Measurements from ENCODE around the gene EPS8L1. TPM values are rescaled to one million over a fixed set of nuclear protein-coding genes. Genes with fewer than 3 reads are reported as not detected.
A peak's percentile ranks its signal among the peaks of the same experiment; 100 is the strongest.

Gene EPS8L1
- total RNA-seq, 1 donor from 2014 or later = 0.88 TPM

- DNase-seq = peak; percentile 99
- TF ChIP-seq CTCF (IDR thresholded peaks at IDR 0.05; ENCODE audit: borderline replicate concordance) = no peak
- Histone ChIP-seq H3K4me1 (peaks cover 55% of the 10 kb centered on the region), H3K4me3 (peak overlapping the region; percentile 98), H3K9me3 (replicated peaks) (no peaks in the 10 kb centered on the region), H3K27ac (replicated peaks) (peak overlapping the region; percentile 95), H3K36me3 (no peaks in the 10 kb centered on the region), H3K27me3 (ENCODE audit: low read depth) (no peaks in the 10 kb centered on the region)
- intact Hi-C loops (cut with micrococcal nuclease) = no loop called here
These were observed 42.2 kb downstream of the EPS8L1 start for GRCh38 chr19:55117663-55118391.

GRCh38 chr19:55118401-55118991, 42.8 kb downstream of the EPS8L1 start:
- peak; percentile 65 for DNase-seq
- Histone ChIP-seq H3K36me3 (no peaks in the 10 kb centered on the region), H3K27ac (replicated peaks) (peak overlapping the region; percentile 95), H3K9me3 (replicated peaks) (no peaks in the 10 kb centered on the region), H3K4me1 (peaks cover 48% of the 10 kb centered on the region), H3K27me3 (ENCODE audit: low read depth) (no peaks in the 10 kb centered on the region), H3K4me3 (peak overlapping the region; percentile 98)
- TF ChIP-seq CTCF (IDR thresholded peaks at IDR 0.05; ENCODE audit: borderline replicate concordance) = no peak
- intact Hi-C loops (cut with micrococcal nuclease) = no loop called here

DNA sequence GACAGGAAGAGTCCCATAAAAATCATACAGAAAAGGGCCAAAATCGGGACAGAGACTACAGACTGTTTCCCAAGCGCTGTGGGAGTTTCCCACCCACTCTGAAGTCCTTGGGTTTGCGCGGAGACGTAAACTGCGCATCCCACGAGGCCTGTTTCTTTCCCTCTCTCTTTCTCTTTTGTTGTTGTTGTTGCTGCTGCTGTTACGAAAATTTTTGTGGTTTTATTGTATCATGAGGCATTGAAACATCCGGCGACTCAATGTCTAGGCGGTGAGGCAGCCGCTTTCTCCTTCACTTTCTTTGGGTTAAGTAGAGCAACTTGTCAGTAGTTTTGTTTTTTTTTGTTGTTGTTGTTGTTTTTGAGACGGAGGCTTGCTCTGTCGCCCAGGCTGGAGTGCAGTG, 43.4 kb downstream of the EPS8L1 start:
- H3K27me3 ChIP-seq (ENCODE audit: low read depth) = no peaks in the 10 kb centered on the region
- no peak for TF ChIP-seq CTCF (IDR thresholded peaks at IDR 0.05; ENCODE audit: borderline replicate concordance)
- H3K27ac ChIP-seq (replicated peaks) = peak overlapping the region; percentile 95
- DNase-seq = no peak
- peak overlapping the region; percentile 98 for H3K4me3 ChIP-seq
- no peaks in the 10 kb centered on the region for H3K36me3 ChIP-seq
- peaks cover 42% of the 10 kb centered on the region for H3K4me1 ChIP-seq
- intact Hi-C loops (cut with micrococcal nuclease) = no loop called here
- H3K9me3 ChIP-seq (replicated peaks) = no peaks in the 10 kb centered on the region

DNA sequence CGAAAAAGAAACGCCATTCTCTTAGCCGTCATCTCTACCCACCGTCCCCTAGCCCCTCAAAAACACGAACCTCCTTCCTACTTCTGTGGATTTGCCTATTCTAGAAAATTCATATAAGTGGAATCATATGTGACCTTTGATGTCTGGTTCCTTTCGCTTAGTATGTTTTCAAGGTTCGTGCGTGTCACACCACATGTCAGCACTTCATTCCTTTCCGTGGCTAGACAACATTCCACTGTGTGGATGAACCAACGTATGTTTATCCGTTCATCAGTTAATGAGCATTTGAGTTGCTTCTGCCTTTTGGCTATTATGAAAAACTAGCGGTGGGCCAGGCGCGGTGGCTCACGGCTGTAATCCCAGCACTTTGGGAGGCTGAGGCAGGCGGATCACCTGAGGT, 55.8 kb downstream of the EPS8L1 start:
- TF ChIP-seq CTCF (IDR thresholded peaks at IDR 0.05; ENCODE audit: borderline replicate concordance) = no peak
- Histone ChIP-seq H3K27ac (replicated peaks) (no peak overlapping the region), H3K4me3 (no peak overlapping the region), H3K4me1 (no peaks in the 10 kb centered on the region), H3K27me3 (ENCODE audit: low read depth) (peaks cover 33% of the 10 kb centered on the region), H3K9me3 (replicated peaks) (no peaks in the 10 kb centered on the region), H3K36me3 (peaks cover 7% of the 10 kb centered on the region)
- no peak for DNase-seq
- intact Hi-C loops (cut with micrococcal nuclease) = no loop called here

DNA sequence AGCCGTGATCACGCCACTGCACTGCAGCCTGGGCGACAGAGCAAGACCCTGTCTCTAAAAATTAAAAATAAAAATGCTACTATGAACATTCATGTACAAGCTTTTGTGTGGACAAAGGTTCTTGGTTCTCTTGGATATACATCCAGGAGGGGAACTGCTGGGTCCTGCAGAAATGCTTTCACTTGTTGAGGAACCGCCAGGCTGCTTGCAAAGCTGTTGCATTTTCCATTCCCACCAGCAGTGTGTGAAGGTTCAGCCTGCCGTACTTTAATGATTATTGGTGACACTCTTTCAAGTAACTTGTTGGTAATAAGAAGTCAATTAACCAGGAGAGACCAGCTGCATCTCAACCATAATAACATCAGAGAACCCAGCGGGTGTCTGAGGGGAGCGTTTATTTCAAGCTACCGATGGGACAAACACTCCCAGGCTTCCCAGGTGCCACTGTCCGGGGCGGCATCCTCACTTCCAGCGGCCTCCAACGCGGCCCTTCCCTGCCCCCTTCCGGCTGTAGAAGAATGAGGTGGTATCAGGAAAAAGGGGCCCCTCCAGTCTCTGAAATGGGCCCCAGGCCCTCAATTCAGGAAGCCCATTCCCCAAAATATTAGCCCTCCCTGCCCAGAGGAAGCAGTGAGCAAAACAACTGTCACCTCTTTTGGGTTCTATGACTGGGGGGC, 56.9 kb downstream of the EPS8L1 start:
- no peaks in the 10 kb centered on the region for H3K4me1 ChIP-seq
- peaks cover 42% of the 10 kb centered on the region for H3K27me3 ChIP-seq (ENCODE audit: low read depth)
- intact Hi-C loops (cut with micrococcal nuclease) = no loop called here
- no peak overlapping the region for H3K4me3 ChIP-seq
- H3K9me3 ChIP-seq (replicated peaks) = no peaks in the 10 kb centered on the region
- peaks cover 11% of the 10 kb centered on the region for H3K36me3 ChIP-seq
- DNase-seq = no peak
- TF ChIP-seq CTCF (IDR thresholded peaks at IDR 0.05; ENCODE audit: borderline replicate concordance) = peak; percentile 15
- H3K27ac ChIP-seq (replicated peaks) = no peak overlapping the region

All from left ventricle myocardium inferior (tissue), 1 donor.